SK-N-SH (cell line): ENCODE measurements around the gene FAM9C. TPM values are rescaled to one million over a fixed set of nuclear protein-coding genes. Genes with fewer than 3 reads are reported as not detected.

Experiments used
- CTCF ChIA-PET: fragments of 300-600, 350-600 bp; formaldehyde crosslinking; extraction: SDS; loops from one replicate; lab custom pipeline; 2021; lab: Yijun Ruan, JAX
- POLR2A ChIA-PET: fragments of 350-600 bp; sonication (Branson Sonifier 250); formaldehyde crosslinking; extraction: SDS; loops from one replicate; lab custom pipeline; 2020; ENCODE audit warnings: antibody characterized with exemption, inconsistent platforms; lab: Yijun Ruan, JAX
- DNase-seq: peaks from one replicate; pipeline ENCODE4 v3.0.0; 2012
- H2AFZ ChIP-seq: fragments of 200-600 bp; sonication (generic); 2 replicates; pipeline ENCODE4 v1.8.1; 2016; ENCODE audit warnings: antibody characterized with exemption, mild to moderate bottlenecking, low read depth
- H3F3A ChIP-seq: fragments of 200-600 bp; sonication (generic); replicated peaks from 2 replicates; pipeline ENCODE3; 2016; ENCODE audit warnings: antibody characterized with exemption, mild to moderate bottlenecking; ENCODE audit not compliant: insufficient read depth
- H3K27ac ChIP-seq, 2 experiments: fragments of 200-500 bp in 1 of 2; fragments of 200-600 bp in 1 of 2; sonication (Bioruptor generic) in 1 of 2; sonication (generic), shearing (Covaris generic) in 1 of 2; 2 replicates each; pipeline versions ENCODE4 v1.5.1 to v1.6.1; 2014 to 2016; ENCODE audit warnings: low read depth in 2 of 2, inconsistent platforms in 1 of 2, low read length in 1 of 2, mild to moderate bottlenecking in 1 of 2, mixed read lengths in 1 of 2
- H3K27me3 ChIP-seq: fragments of 200-600 bp; sonication (generic), shearing (Covaris generic); 2 replicates; pipeline ENCODE4 v1.6.1; 2016; ENCODE audit warnings: mixed run types; ENCODE audit not compliant: insufficient read depth
- H3K36me3 ChIP-seq, 2 experiments: fragments of 200-500 bp in 1 of 2; fragments of 200-600 bp in 1 of 2; sonication (Bioruptor generic) in 1 of 2; sonication (generic) in 1 of 2; replicated peaks in 1 of 2; 2 replicates each; pipeline versions ENCODE3 to v1.5.1; 2014 to 2016; ENCODE audit warnings: low read length in 1 of 2, mild to moderate bottlenecking in 1 of 2; ENCODE audit not compliant: insufficient read depth in 2 of 2, control insufficient read depth in 1 of 2
- H3K4me1 ChIP-seq, 2 experiments: fragments of 200-500 bp in 1 of 2; fragments of 200-600 bp in 1 of 2; sonication (Bioruptor generic) in 1 of 2; sonication (generic), shearing (Covaris generic) in 1 of 2; 2 replicates each; pipeline versions ENCODE4 v1.5.1 to v1.6.1; 2014 to 2016; ENCODE audit warnings: low read depth in 1 of 2, low read length in 1 of 2, mixed run types in 1 of 2; ENCODE audit not compliant: insufficient read depth in 2 of 2, control insufficient read depth in 1 of 2
- H3K4me2 ChIP-seq: fragments of 200-600 bp; sonication (generic), shearing (Covaris generic); 2 replicates; pipeline ENCODE4 v1.6.1; 2017; ENCODE audit warnings: mixed run types
- H3K4me3 ChIP-seq, 2 experiments: fragments of 200-500 bp in 1 of 2; fragments of 200-600 bp in 1 of 2; sonication (Bioruptor generic) in 1 of 2; sonication (generic), shearing (Covaris generic) in 1 of 2; 2 replicates each; pipeline versions ENCODE4 v1.5.1 to v1.8.1; 2014 to 2016; ENCODE audit warnings: low read depth in 2 of 2, inconsistent platforms in 1 of 2, low read length in 1 of 2, mild to moderate bottlenecking in 1 of 2, mixed read lengths in 1 of 2, moderate library complexity in 1 of 2
- H3K79me2 ChIP-seq: fragments of 200-600 bp; sonication (generic); 2 replicates; pipeline ENCODE4 v1.8.1; 2017; ENCODE audit warnings: mild to moderate bottlenecking; ENCODE audit not compliant: insufficient read depth
- H3K9ac ChIP-seq: fragments of 200-600 bp; sonication (generic); 2 replicates; pipeline ENCODE4 v1.6.1; 2017; ENCODE audit warnings: mixed run types
- H3K9me2 ChIP-seq: fragments of 200-600 bp; sonication (generic); 2 replicates; pipeline ENCODE4 v1.6.1; 2017; ENCODE audit warnings: mixed run types
- H3K9me3 ChIP-seq: fragments of 200-600 bp; sonication (generic); 2 replicates; pipeline ENCODE4 v1.6.1; 2017; ENCODE audit warnings: mixed run types, mild to moderate bottlenecking, moderate library complexity
- H4K20me1 ChIP-seq: fragments of 200-600 bp; sonication (generic); 2 replicates; pipeline ENCODE4 v1.6.1; 2017; ENCODE audit warnings: mild to moderate bottlenecking, mixed run types; ENCODE audit not compliant: insufficient read depth
- CHD2 ChIP-seq: fragments of 150-350 bp; IDR thresholded peaks from 2 replicates; pipeline ENCODE4 v1.6.1; 2018; ENCODE audit warnings: low read length; ENCODE audit not compliant: partially characterized antibody
- ELF1 ChIP-seq: IDR thresholded peaks from 2 replicates; pipeline ENCODE4 v1.4.0; 2012
- EP300 ChIP-seq, 2 experiments: IDR thresholded peaks; 2 replicates each; pipeline versions ENCODE4 v1.4.0 to v1.6.1; 2012; ENCODE audit warnings: borderline replicate concordance in 1 of 2, low read depth in 1 of 2, low read length in 1 of 2
- EZH2phosphoT487 ChIP-seq: fragments of 200-600 bp; sonication (generic); IDR thresholded peaks from 2 replicates; pipeline ENCODE4 v1.6.1; 2017; ENCODE audit warnings: low read depth, mixed run types, mild to moderate bottlenecking, antibody characterized with exemption, moderate library complexity, borderline replicate concordance
- GABPA ChIP-seq: IDR thresholded peaks from 2 replicates; pipeline ENCODE4 v1.4.0; 2012; ENCODE audit warnings: low read depth, mild to moderate bottlenecking
- GATA2 ChIP-seq: sonication (generic); formaldehyde crosslinking; IDR thresholded peaks from 2 replicates; pipeline ENCODE4 v1.5.0; 2020; ENCODE audit warnings: mild to moderate bottlenecking, missing genetic modification reagents
- MXI1 ChIP-seq: IDR thresholded peaks from 2 replicates; pipeline ENCODE4 v1.6.1; 2012; ENCODE audit warnings: mild to moderate bottlenecking, low read depth, low read length, improper control_type of control experiment
- NFIC ChIP-seq: IDR thresholded peaks from 2 replicates; pipeline ENCODE4 v1.4.0; 2012; ENCODE audit warnings: borderline replicate concordance
- NRF1 ChIP-seq: IDR thresholded peaks from 2 replicates; pipeline ENCODE4 v1.6.1; 2012; ENCODE audit warnings: low read depth, mild to moderate bottlenecking, low read length
- PBX3 ChIP-seq: IDR thresholded peaks from 2 replicates; pipeline ENCODE4; 2012
- POLR2AphosphoS5 ChIP-seq: IDR thresholded peaks from 2 replicates; pipeline ENCODE4 v1.6.1; 2012; ENCODE audit warnings: low read depth, low read length
- RAD21 ChIP-seq: IDR thresholded peaks from 2 replicates; pipeline ENCODE4 v1.6.1; 2012; ENCODE audit warnings: mild to moderate bottlenecking, low read length
- RCOR1 ChIP-seq: fragments of 150-350 bp; IDR thresholded peaks from 2 replicates; pipeline ENCODE4 v1.6.1; 2017; ENCODE audit warnings: antibody characterized with exemption, low read length
- RXRA ChIP-seq: IDR thresholded peaks from 2 replicates; pipeline ENCODE4 v1.4.0; 2012; ENCODE audit warnings: low read depth, mild to moderate bottlenecking, borderline replicate concordance
- SMC3 ChIP-seq: IDR thresholded peaks from 2 replicates; pipeline ENCODE4 v1.6.1; 2012; ENCODE audit warnings: low read depth, low read length, improper control_type of control experiment
- TAF1 ChIP-seq: IDR thresholded peaks from 2 replicates; pipeline ENCODE4 v1.6.1; 2012; ENCODE audit warnings: low read depth, mild to moderate bottlenecking, low read length, moderate library complexity, borderline replicate concordance
- TEAD4 ChIP-seq: IDR thresholded peaks from 2 replicates; pipeline ENCODE4 v1.4.0; 2012; ENCODE audit warnings: mild to moderate bottlenecking, borderline replicate concordance; ENCODE audit not compliant: insufficient read depth
- ZBTB33 ChIP-seq: IDR thresholded peaks from 2 replicates; pipeline ENCODE4 v1.4.0; 2012; ENCODE audit warnings: low read depth, borderline replicate concordance
- polyA plus RNA-seq, 3 experiments: library from polyadenylated mRNA; depleted of rRNA; stranded (reverse); fragments of >200 nt; gene quantifications; 2 replicates each; pipeline ENCODE4 v1.2.3, GENCODE V29; 2012

The FAM9C gene
- polyA plus RNA-seq, 1 of the 3 experiments (the other 2 are of a cell fraction) = 2.6 TPM

GRCh38 chrX:13029637-13029886 is 14.9 kb downstream of the FAM9C start:
- no peak for DNase-seq
- no peaks in the 10 kb centered on the region for H3K36me3 ChIP-seq
- peaks cover 3 to 27% of the 10 kb centered on the region in 2 experiments for H3K4me1 ChIP-seq
- H3K27ac ChIP-seq = peak overlapping the region; percentile 92 to 95
- H3K27me3 ChIP-seq = no peaks in the 10 kb centered on the region
- H3F3A ChIP-seq = peaks cover 26% of the 10 kb centered on the region
- POLR2A ChIA-PET = no interaction called here
- TF ChIP-seq RXRA (no peak), NFIC (no peak), ZBTB33 (no peak), POLR2AphosphoS5 (no peak), PBX3 (no peak), MXI1 (no peak), ELF1 (no peak), NRF1 (no peak), RCOR1 (no peak), TAF1 (no peak), CHD2 (no peak), TEAD4 (no peak), GABPA (no peak), SMC3 (no peak), GATA2 (CRISPR knock-in tag) (no peak), EZH2phosphoT487 (no peak), EP300 (IDR thresholded peaks at IDR 0.05; ENCODE audit: borderline replicate concordance in 1 of 2, low read depth in 1 of 2, low read length in 1 of 2) (no peak; a peak in 1 of 4 replicates), RAD21 (no peak)
- TF ChIP-seq, all 33 proteins: peak for 0
- CTCF ChIA-PET = no interaction called here
- no peaks in the 10 kb centered on the region for H4K20me1 ChIP-seq
- peak overlapping the region; percentile 10 to 47; a peak in 3 of 4 replicates for H3K4me3 ChIP-seq
- H3K79me2 ChIP-seq = no peaks in the 10 kb centered on the region
- no peaks in the 10 kb centered on the region for H3K9me2 ChIP-seq
- no peaks in the 10 kb centered on the region for H3K9me3 ChIP-seq
- peak overlapping the region; percentile 75 for H2AFZ ChIP-seq
- H3K9ac ChIP-seq = peak overlapping the region; percentile 64
- peak overlapping the region; percentile 74 for H3K4me2 ChIP-seq
